GM21717 (cell line): ENCODE results near the gene ZSWIM5.
"Not testable (repeated sequence)": the region's sequence is repeated elsewhere in the genome, so short reads cannot be mapped to it uniquely, and the experiment has no call there.

Experiments used
- ATAC-seq: cut with Tn5 transposase; IDR thresholded peaks from one replicate; pipeline ENCODE4 v1.9.1; 2021; ENCODE audit warnings: mild to moderate bottlenecking, moderate library complexity; ENCODE audit not compliant: unreplicated experiment

The ZSWIM5 gene

DNA sequence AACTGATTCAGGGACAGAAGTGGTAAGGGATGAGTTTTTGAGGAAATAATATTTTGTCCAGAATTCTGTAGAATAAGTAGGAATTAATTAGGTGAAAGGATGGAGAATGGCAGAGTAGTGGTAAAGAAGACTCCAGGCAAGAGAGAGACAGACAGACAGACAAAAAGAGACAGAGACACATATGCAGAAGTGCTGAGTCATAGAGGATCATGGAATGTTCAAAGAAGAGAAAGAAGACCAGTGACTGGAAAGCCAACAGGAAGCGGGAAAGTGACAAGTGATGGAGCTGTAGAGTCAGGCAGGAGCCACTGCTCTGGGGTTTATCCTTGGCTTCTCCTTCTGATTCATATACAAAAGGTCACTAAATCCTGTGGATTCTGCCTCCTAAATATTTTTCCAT lies 108.5 kb downstream of the ZSWIM5 start:
- no peak for ATAC-seq

DNA sequence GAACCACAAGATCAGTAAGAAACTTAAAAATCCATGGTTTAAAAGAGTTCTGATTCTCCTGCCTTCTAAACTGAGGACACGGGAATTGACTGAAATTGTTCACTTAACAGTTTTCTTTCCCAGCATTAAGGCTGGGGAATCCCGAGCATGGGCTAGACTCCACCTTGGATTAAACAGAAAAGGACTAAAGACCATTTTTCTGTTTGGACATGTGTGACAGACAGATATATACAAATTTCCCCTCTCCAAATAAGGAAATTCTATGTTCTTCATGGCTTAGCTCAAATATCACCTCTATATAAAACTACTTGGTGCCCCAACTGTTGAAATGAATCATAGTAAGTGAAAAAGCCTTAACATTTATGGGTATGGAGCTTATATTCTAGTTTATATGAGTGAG lies 109.3 kb downstream of the ZSWIM5 start:
- no peak for ATAC-seq

- ATAC-seq = no peak
Measured at GRCh38 chr1:45095450-45095849, 111.0 kb downstream of the ZSWIM5 start.

DNA sequence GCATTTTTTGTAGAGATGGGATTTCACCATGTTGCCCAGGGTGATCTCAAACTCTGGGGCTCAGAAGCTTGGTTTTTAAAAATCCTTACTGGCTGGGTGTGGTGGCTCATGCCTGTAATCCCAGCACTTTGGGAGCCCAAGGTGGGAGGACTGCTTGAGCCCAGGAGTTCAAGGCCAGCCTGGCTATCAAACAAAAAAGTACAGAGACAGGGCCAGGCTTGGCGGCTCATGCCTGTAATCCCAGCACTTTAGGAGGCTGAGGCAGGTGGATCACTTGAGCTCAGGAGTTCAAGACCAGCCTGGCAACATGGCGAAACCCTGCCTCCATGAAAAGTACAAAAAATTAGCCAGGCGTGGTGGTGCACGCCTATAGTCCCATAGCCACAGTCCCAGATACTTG lies 112.0 kb downstream of the ZSWIM5 start:
- not testable (repeated sequence) for ATAC-seq

DNA sequence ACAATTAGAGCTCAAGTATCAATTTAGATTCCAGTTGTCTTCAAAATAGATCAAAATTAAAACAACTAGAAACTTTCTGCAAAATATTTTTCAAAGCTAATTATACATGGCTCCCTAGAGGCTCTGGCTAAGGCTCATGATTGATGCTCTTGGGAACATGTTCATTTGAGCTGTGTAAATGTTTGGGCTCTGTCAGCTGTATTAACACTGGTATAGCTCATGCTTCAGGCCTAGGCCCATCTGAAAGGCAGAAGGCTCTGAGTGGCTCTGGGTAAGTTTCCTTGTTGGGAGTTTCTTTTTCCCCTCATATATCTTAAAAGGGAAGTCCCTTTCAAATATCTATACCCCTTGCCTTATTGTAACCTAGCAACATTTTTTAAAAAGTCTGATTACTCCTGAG lies 113.1 kb downstream of the ZSWIM5 start:
- ATAC-seq = no peak

GRCh38 chr1:45089711-45090110 lies 116.7 kb downstream of the ZSWIM5 start:
- no peak for ATAC-seq

GRCh38 chr1:45084562-45084961 lies 121.8 kb downstream of the ZSWIM5 start:
- ATAC-seq = no peak

GRCh38 chr1:45079533-45079932 lies 126.9 kb downstream of the ZSWIM5 start:
- ATAC-seq = no peak

DNA sequence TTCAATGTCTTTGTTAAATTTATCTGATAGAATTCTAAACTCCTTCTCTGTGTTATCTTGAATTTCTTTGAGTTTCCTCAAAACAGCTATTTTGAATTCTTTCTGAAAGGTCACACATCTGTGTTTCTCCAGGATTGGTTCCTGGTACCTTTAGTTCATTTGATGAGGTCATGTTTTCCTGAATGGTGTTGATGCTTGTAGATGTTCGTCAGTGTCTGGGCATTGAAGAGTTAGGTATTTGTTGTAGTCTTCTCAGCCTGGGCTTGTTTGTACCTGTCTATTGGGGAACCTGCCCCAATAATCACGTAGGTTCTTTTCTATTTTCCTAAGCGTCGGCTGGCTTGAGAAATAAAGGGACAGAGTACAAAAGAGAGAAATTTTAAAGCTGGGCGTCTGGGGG lies 129.4 kb downstream of the ZSWIM5 start:
- ATAC-seq = not testable (repeated sequence)

DNA sequence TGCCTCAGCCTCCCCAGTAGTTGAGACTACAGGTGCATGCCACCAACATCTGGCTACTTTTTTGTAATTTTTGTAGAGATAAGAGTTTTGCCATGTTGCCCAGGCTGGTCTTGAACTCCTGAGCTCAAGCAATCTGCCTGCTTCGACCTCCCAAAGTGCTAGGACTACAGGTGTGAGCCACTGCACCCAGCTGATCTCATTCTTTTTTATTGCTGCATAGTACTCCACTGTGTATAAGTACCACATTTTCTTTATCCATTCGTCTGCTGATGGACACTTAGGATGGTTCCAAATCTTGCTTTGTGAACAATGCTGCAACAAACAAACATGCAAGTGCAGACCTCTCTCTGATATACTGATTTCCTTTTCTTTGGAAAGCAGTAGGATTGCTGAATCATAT lies 134.8 kb downstream of the ZSWIM5 start:
- no peak for ATAC-seq

DNA sequence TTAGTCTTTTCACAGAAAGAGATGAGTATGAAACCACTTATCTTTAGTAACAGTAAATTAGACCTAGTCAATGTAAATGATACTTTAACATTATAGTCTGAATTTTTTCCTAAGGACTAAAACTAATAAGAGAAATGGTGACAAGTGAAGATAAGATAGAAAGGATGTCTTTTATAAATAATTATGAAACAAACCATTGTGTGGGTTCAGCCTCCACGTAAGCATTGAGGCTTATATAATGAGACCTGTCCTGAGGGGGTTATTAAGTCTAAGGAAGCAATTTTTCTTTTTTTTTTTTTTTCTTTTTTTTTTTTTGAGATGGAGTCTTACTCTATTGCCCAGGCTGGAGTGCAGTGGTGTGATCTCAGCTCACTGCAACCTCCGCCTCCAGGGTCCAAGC lies 138.6 kb downstream of the ZSWIM5 start:
- ATAC-seq = no peak

DNA sequence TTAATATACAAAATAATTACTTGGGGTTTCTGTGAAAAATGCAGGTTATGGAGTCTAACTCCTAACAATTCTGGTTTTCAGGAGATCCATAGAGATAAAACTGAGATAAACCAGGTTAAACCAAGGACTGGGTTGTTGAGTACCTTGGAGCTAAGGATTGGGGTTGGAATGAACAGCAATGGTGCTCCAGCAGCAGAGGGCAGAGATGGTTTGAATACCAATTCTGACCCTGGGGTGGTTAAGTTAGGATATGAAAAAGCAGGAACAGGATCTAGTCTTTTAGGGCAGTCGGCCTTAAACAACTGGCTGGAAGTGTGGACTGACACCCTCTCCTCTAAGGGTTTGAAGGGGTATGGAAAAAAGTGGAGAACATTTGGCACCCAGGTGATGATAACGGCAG lies 141.3 kb downstream of the ZSWIM5 start:
- no peak for ATAC-seq

DNA sequence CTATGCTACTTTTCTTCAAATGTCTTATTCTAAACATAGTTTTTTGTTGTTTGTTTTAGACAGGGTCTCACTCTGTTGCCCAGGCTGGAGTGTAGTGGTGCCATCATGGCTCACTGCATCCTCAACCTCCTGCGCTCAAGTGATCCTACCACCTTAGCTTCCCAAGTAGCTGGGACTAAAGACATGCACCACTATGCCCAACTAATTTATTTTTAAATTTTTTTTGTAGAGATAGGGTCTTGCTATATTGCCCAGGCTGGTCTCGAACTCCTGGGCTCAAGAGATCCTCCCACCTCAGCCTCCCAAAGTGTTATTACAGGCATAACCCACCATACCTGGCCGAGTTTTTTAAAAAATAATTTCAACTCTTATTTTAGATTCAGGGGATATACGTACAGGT lies 143.9 kb downstream of the ZSWIM5 start:
- not testable (repeated sequence) for ATAC-seq

- no peak for ATAC-seq
Measured at GRCh38 chr1:45059829-45060228, 146.6 kb downstream of the ZSWIM5 start.

- no peak for ATAC-seq
Measured at GRCh38 chr1:45057542-45057941, 148.9 kb downstream of the ZSWIM5 start.

DNA sequence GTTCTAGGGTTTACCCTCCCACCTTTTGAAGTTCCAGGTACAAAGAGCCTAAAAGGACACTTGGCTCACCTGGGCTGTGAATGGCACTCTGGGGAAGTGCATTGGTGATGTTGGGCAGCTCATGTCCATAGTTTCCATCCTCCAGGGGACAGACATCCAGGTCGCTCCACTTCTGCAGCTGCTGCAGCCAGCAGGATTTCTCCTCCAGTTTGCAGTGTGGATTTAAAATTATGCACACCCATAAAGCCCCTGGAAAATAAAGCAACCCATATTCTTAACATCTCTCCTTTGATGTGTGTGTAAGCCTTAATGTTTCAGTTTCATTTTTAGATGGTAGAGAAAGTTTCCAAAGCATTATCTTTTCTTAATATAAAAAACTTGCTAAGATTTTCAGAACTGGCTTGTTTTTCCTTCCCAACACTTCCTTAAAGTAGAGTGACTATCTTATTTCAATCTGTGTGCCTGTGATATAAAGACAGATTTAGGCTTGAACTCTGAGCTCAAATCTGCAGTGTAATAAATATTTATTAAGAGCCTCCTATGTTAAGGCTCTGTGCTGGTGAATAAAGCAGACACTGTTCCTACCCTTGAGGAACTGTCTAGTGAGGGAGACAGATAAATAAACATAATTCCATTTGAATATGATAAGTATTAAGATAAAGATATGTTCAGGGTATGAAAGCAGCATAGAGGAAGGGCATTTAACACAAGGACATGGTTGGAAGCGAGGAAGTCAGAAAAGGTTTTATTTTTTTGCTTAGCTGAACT lies 155.2 kb downstream of the ZSWIM5 start:
- ATAC-seq = no peak

GRCh38 chr1:45047032-45047431 lies 159.4 kb downstream of the ZSWIM5 start:
- no peak for ATAC-seq

- no peak for ATAC-seq
Measured at GRCh38 chr1:45044916-45045315, 161.5 kb downstream of the ZSWIM5 start.

DNA sequence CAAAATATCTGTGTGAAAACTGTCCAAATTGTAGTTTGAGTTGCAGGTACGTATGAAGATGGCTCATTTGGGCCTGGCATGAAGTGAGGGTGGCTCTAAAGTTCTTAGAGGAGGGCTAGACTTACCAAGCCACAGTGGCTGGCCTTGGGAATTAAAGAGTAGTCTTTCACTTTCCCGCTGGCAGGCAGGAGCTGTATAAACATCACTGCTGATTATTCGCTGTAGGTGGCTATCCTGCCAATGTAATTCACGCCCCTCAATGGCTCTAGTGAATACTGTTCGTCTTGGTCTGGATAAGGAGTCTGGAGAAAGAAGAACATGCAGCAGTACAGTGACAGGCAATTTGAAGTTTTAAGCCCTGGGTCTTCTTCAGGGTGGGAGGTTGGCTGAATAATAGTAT lies 163.3 kb downstream of the ZSWIM5 start:
- no peak for ATAC-seq

DNA sequence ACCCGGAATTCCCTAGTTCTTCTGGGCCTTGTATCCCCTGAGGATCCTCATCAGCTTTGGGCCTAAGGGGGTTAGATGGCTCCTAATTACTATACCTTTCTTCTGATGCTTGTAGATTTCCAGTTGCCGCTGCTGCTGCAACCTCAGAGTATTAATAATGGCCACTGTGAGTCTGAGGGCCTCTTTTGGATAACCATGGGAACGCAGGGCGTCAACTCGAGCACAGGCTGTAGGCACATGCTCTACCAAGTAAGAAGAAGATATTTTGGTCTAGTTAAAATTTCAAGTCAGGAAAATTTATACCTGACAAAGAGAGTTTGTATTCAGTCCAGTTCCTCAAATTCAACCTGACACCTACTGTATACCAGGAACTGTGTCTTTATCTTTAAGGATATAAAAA lies 166.1 kb downstream of the ZSWIM5 start:
- ATAC-seq = no peak

DNA sequence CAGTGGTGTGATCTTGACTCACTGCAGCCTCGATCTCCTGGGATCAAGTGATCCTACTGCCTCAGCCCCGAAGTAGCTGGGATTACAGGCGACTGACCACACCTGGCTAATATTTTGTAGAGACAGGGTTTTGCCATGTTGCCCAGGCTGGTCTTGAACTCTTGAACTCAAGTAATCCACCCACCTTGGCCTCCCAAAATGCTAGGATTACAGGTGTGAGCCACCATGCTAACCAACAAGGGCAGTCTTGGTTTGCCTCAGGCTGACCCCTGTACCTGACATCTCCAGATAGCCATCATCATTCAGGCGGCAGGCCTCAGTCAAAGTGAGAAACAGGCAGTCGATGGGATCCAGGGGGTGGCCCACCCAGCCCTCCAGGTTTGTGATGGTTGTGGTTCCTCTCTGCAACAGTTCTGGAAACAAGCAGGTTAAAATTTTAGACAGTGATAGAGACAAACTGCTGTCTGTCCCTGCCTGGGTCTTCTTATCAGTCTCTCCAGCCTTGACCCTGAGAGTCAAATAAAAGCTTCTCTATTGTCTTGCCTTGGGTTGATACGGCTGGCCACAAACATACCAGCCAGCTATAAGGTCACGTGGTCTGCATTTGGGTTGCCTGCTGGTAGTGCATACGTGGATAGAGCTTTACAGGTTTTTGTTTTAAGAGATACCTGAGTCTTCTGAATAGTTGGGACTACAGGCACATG lies 167.6 kb downstream of the ZSWIM5 start:
- no peak for ATAC-seq

DNA sequence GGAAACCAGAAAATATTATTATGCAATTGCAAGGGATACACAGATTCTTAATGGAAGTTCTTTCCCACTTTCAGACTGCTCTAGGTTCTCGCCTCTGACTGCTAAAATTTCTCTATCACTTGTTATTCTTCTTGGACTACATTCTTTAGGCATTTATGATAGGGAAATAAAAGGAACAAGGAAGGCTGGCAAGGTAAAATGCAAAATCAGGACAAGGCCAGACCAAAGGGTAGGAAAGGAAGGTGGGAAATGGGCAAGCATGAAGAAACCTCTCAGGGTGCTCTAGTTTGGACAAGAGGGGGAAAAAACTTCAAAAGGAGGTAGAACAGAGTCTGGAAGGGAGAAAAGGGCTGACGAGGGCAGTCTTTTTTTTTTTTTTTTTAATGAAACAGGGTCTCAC lies 168.2 kb downstream of the ZSWIM5 start:
- no peak for ATAC-seq

- no peak for ATAC-seq
Measured at GRCh38 chr1:45037456-45037855, 168.9 kb downstream of the ZSWIM5 start.
